ENCODE results near the gene CRYL1.

The CRYL1 gene

DNA sequence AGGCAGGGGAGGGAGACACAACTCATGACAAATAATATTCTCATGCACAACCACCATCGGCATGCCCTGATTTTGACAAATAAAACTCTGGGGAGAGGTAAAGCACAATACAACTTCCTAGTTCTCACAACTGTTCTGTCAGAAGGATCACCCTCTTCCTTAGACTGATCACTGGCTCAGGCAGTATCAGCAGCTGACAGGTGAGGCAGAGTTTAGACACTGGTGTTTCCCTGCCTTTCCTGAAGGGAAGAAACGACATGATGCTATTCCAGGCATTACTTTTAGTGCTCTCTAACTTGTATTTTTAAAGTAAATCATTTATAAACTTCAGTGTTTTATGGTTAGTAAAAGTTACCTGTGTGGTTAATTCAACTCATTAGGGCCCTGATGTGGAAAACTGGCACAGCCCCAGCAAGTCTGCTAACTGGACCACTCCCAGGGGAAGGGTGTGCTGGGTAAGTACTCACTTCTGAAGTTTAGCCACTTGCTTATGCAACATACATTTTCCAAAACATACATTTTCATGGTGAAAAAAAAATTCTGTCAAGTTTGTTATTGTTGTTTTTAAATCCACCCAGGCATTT is 82.8 kb downstream of the CRYL1 start:
- TF ChIP-seq, protein P1, sequence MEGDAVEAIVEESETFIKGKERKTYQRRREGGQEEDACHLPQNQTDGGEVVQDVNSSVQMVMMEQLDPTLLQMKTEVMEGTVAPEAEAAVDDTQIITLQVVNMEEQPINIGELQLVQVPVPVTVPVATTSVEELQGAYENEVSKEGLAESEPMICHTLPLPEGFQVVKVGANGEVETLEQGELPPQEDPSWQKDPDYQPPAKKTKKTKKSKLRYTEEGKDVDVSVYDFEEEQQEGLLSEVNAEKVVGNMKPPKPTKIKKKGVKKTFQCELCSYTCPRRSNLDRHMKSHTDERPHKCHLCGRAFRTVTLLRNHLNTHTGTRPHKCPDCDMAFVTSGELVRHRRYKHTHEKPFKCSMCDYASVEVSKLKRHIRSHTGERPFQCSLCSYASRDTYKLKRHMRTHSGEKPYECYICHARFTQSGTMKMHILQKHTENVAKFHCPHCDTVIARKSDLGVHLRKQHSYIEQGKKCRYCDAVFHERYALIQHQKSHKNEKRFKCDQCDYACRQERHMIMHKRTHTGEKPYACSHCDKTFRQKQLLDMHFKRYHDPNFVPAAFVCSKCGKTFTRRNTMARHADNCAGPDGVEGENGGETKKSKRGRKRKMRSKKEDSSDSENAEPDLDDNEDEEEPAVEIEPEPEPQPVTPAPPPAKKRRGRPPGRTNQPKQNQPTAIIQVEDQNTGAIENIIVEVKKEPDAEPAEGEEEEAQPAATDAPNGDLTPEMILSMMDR (IDR thresholded peaks at IDR 0.05), result no peak
- H3K79me2 ChIP-seq, result no peaks in the 10 kb centered on the region

DNA sequence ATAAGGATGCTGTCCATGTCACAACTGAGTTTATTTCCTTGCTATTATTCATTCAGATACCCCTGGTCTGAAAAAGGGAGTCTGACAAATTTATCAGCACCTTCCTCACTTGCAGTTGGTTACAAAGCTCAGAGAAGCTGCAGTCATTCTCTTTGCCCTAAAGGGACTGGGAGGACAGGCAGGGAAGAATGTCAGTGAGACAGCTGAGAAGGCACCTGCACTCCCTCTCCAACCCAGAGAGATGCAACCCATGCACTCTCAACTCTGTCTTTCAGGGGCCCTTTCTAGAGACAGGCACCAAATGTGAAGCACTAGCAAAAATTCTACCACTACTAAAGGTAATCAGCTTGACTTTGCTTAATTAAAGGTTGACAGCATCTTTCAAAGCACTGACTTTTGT is 83.3 kb downstream of the CRYL1 start:
- Histone ChIP-seq H3K27ac (no peak overlapping the region), H3K9ac (no peak overlapping the region), H3K4me3 (ENCODE audit: low read depth, low read length) (no peak overlapping the region), H3K79me2 (no peaks in the 10 kb centered on the region), H3K4me2 (ENCODE audit: low read length) (no peak overlapping the region), H3K4me1 (no peaks in the 10 kb centered on the region), H3K36me3 (ENCODE audit: control insufficient read depth, insufficient read depth, low read length) (no peaks in the 10 kb centered on the region), H3K27me3 (ENCODE audit: control insufficient read depth, insufficient read depth, low read length) (no peaks in the 10 kb centered on the region), H3K9me3 (ENCODE audit: control insufficient read depth, low read length) (no peaks in the 10 kb centered on the region), H2AFZ (no peak overlapping the region)
- TF ChIP-seq, protein P1 (IDR thresholded peaks at IDR 0.05), result no peak

More for the DNA sequence above, 82.8 kb downstream of the CRYL1 start:
- Histone ChIP-seq H2AFZ (no peak overlapping the region), H3K36me3 (ENCODE audit: control insufficient read depth, insufficient read depth, low read length) (no peaks in the 10 kb centered on the region), H3K4me1 (no peaks in the 10 kb centered on the region), H3K4me2 (ENCODE audit: low read length) (no peak overlapping the region), H3K9me3 (ENCODE audit: control insufficient read depth, low read length) (no peaks in the 10 kb centered on the region), H3K9ac (no peak overlapping the region), H3K27me3 (ENCODE audit: control insufficient read depth, insufficient read depth, low read length) (no peaks in the 10 kb centered on the region), H3K27ac (no peak overlapping the region), H3K4me3 (ENCODE audit: low read depth, low read length) (no peak overlapping the region)

DNA sequence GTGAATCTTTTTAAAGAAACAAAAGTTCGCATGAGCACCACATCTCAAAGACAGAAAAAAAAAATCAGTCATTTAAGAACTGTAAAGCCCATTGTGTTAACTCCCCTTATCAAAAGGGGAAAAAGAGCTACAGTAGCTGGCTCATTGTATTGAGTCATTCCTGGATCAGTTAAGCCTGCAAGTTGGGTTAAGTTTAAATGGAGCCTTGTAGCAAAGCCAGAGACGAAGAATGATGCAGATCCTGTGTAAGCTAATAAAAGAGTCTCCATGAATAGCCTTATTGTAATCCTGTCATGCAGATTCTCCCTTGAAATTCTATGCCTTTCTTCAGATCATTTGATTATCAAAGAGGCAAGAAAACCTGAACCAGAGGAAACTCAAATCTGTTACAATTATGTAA is 83.8 kb downstream of the CRYL1 start:
- H3K4me2 ChIP-seq (ENCODE audit: low read length), result no peak overlapping the region
- TF ChIP-seq, protein P1 (IDR thresholded peaks at IDR 0.05), result no peak
- H3K9ac ChIP-seq, result no peak overlapping the region
- H3K27ac ChIP-seq, result no peak overlapping the region
- no peaks in the 10 kb centered on the region for H3K27me3 ChIP-seq (ENCODE audit: control insufficient read depth, insufficient read depth, low read length)
- H3K9me3 ChIP-seq (ENCODE audit: control insufficient read depth, low read length), result no peaks in the 10 kb centered on the region
- H3K4me3 ChIP-seq (ENCODE audit: low read depth, low read length), result no peak overlapping the region
- no peak overlapping the region for H2AFZ ChIP-seq
- no peaks in the 10 kb centered on the region for H3K36me3 ChIP-seq (ENCODE audit: control insufficient read depth, insufficient read depth, low read length)
- no peaks in the 10 kb centered on the region for H3K4me1 ChIP-seq
- H3K79me2 ChIP-seq, result no peaks in the 10 kb centered on the region

DNA sequence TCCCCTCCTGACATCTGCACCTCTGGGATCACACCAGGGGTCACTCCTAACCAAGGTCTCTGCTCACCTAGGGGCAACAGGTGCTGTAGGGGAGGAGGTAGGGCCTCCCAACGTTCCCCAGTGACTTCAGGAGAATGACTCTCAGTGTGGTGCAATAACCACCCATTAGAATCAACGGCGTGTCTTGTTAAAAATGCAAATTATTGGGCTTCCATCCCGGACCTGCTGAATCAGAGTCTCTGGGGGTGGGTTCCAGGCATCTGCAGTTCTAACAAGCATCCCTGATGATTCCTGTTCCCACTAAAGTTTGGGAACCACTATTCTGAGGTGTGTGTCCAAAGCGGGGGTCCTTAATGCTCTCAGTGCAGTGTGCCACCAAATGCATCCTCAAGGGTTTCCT is 84.6 kb downstream of the CRYL1 start:
- no peak overlapping the region for H3K9ac ChIP-seq
- no peak overlapping the region for H3K4me3 ChIP-seq (ENCODE audit: low read depth, low read length)
- H3K36me3 ChIP-seq (ENCODE audit: control insufficient read depth, insufficient read depth, low read length), result no peaks in the 10 kb centered on the region
- no peaks in the 10 kb centered on the region for H3K9me3 ChIP-seq (ENCODE audit: control insufficient read depth, low read length)
- TF ChIP-seq, protein P1 (IDR thresholded peaks at IDR 0.05), result no peak
- H3K4me1 ChIP-seq, result no peaks in the 10 kb centered on the region
- H3K4me2 ChIP-seq (ENCODE audit: low read length), result no peak overlapping the region
- no peak overlapping the region for H2AFZ ChIP-seq
- H3K79me2 ChIP-seq, result no peaks in the 10 kb centered on the region
- H3K27ac ChIP-seq, result no peak overlapping the region
- H3K27me3 ChIP-seq (ENCODE audit: control insufficient read depth, insufficient read depth, low read length), result no peaks in the 10 kb centered on the region

DNA sequence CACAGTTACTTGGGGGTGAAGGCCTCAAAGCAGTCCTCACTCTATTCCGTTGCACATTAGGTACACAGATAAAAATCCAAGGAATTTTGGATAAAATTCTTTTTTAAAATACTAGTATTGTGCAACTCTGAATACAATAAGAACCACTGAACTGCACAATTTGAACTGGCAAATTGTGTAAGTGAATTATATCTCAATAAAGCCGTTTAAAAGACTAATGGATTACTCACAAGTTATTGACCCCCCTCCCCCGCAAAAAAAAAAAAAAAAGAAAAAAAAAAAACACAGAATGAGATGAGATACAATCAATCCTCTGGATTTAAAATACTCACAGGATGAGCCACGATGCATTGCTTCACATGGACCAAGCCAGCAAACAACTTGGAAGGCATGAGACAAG is 86.4 kb downstream of the CRYL1 start:
- Histone ChIP-seq H3K4me1 (no peaks in the 10 kb centered on the region), H3K9me3 (ENCODE audit: control insufficient read depth, low read length) (no peaks in the 10 kb centered on the region), H3K27ac (no peak overlapping the region), H3K4me3 (ENCODE audit: low read depth, low read length) (no peak overlapping the region), H3K4me2 (ENCODE audit: low read length) (no peak overlapping the region), H3K9ac (no peak overlapping the region), H2AFZ (no peak overlapping the region), H3K79me2 (no peaks in the 10 kb centered on the region), H3K27me3 (ENCODE audit: control insufficient read depth, insufficient read depth, low read length) (no peaks in the 10 kb centered on the region), H3K36me3 (ENCODE audit: control insufficient read depth, insufficient read depth, low read length) (no peaks in the 10 kb centered on the region)
- TF ChIP-seq, protein P1 (IDR thresholded peaks at IDR 0.05), result no peak

Measured in parathyroid adenoma (tissue), 2 donors.